HG03064 (cell line): ENCODE results near the gene LCOR.

ENCODE experiments used
- ATAC-seq: cut with Tn5 transposase; IDR thresholded peaks from one replicate; pipeline ENCODE4 v1.9.1; 2021; ENCODE audit warnings: low read depth; ENCODE audit not compliant: unreplicated experiment

LCOR gene

DNA sequence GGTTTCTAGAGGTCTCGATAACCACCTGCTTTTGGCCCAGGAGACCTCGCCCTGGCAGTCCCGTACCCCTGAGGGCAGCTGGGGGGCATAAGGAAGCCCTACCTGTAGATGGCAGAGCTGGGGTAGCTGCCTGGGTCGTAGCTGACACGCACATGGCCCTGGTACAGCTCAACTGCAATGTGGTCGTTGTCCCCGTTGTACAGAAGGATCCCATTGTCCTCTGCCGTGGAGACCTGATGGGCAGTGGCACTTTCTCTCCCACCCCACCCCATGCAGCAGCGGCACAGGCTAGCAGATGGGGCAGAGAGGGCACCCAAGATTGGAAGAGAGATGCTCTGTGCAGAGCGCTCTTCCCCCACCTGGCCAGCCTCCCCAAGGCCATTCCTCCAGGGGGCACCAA is 172.5 kb downstream of the LCOR start:
- ATAC-seq, result no peak

GRCh38 chr10:97005349-97005748 is 173.3 kb downstream of the LCOR start:
- ATAC-seq, result no peak

DNA sequence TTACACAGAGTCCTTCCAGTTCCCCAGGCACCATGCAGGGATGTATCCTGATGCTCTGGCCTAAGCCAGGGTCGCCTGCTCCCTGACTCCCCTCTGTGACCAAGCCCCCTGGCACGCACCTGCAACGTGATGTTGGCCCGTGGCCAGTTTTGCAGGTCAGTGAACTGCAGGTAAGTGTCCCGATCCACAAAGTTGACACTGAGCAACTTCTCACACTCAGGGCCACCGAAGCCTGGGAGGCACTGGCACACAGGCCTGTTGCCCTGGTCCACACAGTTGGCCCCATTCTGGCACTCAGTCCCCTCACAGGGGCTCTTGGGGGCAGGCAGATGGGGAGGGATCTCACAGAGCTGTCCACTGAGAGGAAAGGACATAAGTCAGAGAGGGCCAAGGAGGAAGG is 174.3 kb downstream of the LCOR start:
- no peak for ATAC-seq

DNA sequence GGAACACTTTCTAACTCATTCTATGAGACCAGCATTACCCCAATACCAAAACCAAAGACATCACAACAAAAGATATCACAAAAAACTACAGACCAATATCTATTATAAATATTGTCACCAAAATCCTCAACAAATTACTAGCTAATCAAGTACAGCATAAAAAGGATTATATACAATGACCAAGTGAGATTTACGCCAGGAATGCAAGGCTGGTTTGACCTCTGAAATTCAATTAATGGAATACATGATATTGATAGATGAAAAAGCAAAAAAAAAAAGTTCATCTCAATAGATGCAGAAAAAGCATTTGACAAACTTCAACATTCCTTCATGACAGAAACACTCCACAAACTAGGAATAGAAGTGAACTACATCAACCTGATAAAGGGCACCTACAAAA is 175.3 kb downstream of the LCOR start:
- ATAC-seq, result no peak

DNA sequence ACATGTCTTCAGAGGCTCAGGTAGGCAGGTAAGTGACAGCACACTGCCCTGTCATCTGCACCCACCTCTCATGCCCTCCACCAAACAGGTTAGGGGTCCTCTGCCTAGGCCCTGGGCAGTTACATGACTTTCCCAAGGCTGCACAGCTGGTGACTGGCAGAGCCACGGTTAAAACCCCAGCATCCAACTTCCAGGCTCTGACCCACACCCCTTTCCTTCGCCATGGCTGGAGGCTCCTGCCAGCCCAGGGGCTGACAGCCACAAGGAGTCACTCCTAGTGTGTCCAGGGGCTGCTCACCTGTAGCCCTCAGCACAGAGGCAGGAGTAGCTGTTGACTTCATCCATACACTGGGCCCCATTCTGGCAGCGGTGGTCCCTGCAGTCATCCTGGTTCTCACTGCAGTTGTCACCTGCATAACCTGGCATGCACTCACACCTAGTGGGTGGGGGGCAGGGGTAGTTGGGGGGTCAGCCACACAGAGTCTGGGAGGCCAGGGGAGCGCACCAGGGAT is 178.7 kb downstream of the LCOR start:
- ATAC-seq, result no peak

DNA sequence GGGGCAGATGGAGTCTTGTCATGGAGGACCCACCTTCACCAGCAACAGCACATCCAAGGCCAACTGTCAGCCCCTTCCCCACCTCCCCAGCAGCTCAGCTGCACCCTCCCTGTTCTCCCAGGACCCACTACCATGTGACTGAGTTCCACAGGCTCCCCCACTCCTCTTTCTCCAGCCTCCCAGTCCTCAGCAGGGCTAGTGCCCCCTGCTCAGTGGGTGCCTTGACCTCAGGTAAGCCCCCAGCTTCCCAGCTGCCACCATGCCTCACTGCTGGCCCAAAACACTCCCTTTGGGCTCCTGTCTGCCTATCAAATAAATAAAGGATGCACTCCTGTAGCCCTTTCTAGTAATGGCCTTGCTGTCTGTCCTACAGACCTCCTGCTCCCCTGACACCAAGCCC is 179.3 kb downstream of the LCOR start:
- no peak for ATAC-seq

DNA sequence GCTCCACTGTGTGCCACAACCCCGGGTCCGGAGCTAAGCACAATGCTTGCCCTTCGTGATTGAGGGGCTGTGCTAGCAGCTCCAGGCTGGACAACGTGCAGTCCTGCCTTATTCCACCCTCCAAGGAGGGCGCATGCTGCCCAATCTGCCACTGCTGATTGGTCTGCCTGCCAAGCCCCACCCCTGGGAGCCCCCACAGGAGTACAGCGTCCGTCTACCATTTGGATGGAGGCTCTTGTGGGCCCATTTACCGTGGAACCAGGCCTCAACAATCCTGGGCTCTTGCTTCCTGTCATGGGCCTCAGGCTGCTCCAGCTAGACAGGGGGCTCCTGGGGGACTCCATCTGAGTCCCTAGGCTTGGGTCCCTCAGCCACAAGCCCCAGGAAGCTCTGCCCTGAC is 180.4 kb downstream of the LCOR start:
- ATAC-seq, result no peak

GRCh38 chr10:97013568-97013967 is 181.5 kb downstream of the LCOR start:
- ATAC-seq, result no peak

- no peak for ATAC-seq
Observed at GRCh38 chr10:97013983-97014382, 181.9 kb downstream of the LCOR start.

DNA sequence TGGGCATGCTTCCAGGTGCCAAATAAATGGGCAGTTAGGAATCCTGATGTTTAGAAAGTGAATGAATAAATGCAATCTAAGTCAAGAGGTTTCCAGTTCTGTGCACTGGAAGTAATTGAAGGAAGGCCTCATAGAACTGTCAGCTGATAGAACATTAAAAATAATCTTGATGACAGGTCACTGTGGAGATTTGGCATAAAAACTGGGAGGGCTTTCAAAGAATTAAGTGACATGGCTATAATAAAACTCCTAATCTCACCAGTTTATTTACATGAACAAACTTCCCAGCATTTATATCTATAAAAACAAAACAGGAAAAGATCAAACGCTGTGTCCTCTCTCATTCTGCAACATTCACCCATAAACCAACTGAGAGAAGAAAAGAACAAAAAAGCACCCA is 183.1 kb downstream of the LCOR start:
- no peak for ATAC-seq

- ATAC-seq, result peak; percentile 73
Observed at GRCh38 chr10:97016728-97017473, 184.8 kb downstream of the LCOR start.

DNA sequence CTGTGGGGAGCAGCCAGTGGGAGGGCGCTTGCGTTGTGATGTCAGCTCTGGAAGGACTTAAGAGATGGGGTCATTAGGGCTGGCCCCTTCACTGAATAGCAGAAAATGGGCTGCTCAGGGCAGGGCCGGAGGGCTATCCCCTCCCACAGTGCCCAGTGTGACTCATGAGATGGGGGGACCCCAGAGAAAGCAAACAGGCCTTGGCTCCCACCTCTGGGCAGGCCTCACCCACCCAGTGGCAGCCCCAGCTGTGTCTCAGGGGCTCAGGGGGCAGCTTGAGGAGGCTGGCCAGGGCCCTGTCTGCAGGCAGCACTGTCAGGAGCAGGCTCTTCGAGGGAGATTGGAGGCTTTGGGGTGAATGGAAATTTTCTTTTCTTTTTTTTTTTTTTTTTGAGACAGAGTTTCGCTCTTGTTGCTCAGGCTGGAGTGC is 185.4 kb downstream of the LCOR start:
- no peak for ATAC-seq

- ATAC-seq, result no peak
Observed at GRCh38 chr10:97018251-97019212, 186.4 kb downstream of the LCOR start.

DNA sequence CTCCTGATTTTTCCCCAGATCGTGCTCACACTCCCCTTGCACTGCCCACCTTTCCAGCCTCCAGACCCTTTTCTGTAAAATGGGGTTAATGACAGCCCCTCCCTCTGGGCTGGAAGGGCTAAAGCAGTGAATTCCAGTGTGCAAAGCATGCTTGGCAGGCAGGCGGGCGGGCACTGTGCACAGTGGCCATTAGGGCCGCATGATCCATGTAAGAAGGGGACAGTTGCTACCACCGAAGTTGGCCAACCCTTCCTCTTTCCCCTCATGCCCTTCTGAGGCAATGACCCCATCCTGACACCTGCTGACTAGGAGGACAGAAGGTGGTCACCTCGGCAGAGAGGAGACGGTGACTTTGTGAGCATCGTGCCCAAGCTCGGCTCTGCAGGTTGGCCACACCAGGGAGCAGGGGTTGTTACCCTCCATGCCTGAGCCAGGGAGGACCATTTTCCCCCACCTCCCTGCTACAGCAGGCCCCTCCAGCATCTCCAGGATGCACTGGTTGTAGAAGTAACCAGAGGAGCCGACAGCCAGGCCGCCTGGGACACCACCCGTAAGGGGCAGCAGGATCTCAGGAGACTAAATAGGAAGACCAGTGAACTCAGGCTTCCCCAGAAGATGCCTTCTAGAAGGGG is 187.2 kb downstream of the LCOR start:
- no peak for ATAC-seq

DNA sequence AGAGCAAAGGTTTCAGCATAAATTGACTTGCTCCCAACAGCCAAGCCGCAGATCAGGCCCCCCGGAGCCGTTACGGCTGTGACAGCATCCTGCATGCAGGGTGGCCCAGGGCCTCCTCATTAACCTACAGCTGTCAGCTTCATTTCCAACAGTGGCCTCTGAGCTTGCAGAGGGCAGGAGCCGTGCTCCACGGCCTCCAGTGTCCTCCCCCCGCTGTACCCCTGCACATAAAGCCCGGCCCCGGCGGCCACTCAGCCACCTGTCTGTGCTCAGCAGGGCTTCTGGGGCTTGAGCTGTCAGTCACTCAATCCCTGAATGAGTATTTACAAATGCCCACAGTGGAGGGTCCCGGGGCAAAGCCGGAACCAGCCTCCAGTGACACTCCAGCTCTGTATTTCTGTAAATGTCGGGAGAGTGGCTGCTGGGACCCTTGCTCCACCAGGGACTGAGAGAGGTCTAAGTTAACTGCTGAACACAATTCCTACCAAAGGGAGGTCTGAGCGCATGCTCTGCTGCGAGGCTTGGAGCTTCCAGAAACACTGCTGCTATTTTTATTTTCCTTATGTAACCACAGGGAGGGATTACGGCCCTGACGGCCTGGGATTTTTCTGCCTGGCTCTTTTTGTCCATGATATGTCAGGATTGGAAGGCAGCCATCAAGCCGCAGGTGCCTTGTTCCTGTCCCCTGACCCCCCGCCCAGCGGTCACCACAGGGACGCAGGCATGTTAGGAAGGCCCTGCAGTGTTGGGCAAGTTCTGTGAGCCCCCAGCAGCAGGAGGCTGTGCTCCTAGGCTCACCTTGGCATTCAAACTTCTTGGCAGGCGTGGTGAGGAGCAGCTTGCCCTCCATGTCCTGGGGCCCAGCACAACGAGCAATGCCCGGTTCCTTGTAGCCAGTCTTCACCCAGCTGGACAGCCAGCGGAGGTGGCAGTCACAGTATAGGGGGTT is 188.6 kb downstream of the LCOR start:
- ATAC-seq, result no peak

GRCh38 chr10:97022616-97023015 is 190.5 kb downstream of the LCOR start:
- ATAC-seq, result no peak

DNA sequence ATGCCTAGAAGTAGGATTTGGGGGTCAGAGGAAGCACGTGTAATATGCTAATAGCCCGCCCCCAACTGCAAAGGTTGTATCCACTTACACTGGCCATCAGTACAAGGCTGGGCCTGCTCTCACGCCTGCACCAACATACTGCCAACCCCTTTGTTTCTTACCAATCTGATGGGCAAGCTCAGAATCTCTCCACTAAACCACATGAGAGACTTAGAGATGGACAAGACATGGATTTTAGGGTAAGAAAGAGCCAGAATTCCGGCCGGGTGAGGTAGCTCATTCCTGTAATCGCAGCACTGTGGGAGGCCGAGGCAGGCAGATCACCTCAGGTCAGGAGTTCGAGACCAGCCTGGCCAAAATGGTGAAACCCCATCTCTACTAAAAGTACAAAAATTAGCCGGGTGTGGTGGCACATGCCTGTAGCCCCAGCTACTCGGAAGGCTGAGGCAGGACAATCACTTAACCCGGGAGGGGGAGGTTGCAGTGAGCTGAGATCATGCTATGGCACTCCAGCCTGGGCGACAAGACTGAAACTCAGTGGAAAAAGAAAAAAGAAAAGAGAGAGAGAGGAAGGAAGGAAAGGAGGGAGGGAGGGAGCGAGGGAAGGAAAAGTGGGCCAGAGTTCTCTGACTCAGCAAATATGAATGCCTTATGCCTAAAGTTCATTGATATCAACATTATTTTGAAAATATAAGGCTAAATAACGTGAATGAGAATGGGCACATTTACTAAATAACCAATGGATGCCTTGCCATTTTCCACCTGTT is 191.5 kb downstream of the LCOR start:
- no peak for ATAC-seq

DNA sequence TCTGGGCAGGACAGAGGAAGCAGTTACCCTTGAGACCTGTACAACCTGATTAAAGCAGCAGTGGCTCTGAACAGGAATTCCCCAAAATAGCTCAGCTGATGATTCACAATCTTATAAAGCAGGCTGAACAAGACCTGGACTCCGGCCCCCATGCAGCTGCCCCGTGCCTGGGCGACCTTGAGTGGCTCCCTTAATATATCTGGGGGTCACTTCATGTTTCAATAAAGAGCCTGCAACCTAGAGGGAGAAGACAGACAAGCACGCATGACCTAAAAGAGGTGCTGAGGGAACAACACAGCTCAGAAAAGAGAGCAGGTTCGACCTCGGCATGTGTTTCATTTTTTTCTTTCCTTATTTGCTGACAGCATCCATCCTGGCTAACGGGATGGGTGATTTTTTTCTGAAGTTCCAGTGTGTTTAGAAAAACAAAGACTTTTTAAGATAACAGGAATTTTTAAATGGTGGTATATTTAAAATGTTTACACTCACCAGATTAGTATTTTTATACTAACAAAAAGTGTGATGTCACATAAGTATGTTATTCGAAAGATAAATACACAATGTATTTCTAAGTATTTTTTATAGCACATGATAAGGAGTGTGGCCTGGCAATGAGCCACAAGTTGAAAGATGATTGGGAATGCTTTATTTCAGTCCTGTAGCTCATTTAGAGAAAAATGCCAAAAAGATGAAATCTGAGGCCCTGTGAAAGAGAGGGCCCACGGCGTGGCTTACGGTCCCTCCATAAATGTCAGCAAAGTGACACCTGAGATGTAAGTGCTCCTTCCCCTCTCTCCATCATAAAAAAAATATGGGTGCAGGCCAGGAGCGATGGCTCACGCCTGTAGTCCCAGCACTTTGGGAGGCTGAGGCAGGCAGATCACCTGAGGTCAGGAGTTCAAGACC is 192.3 kb downstream of the LCOR start:
- no peak for ATAC-seq
